Measurements from ENCODE around the gene CCDC34.

- TF ChIP-seq, protein P1, sequence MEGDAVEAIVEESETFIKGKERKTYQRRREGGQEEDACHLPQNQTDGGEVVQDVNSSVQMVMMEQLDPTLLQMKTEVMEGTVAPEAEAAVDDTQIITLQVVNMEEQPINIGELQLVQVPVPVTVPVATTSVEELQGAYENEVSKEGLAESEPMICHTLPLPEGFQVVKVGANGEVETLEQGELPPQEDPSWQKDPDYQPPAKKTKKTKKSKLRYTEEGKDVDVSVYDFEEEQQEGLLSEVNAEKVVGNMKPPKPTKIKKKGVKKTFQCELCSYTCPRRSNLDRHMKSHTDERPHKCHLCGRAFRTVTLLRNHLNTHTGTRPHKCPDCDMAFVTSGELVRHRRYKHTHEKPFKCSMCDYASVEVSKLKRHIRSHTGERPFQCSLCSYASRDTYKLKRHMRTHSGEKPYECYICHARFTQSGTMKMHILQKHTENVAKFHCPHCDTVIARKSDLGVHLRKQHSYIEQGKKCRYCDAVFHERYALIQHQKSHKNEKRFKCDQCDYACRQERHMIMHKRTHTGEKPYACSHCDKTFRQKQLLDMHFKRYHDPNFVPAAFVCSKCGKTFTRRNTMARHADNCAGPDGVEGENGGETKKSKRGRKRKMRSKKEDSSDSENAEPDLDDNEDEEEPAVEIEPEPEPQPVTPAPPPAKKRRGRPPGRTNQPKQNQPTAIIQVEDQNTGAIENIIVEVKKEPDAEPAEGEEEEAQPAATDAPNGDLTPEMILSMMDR (IDR thresholded peaks at IDR 0.05; ENCODE audit: insufficient read depth, low read length) = no peak
- TF ChIP-seq GABPA (IDR thresholded peaks at IDR 0.05; ENCODE audit: low read depth) (no peak), POLR2AphosphoS5 (IDR thresholded peaks at IDR 0.05; ENCODE audit: low read depth) (no peak)
Measured at GRCh38 chr11:27390318-27391295, 27.6 kb upstream of the CCDC34 start.

All from HL-60 (cell line).